C4-2B (cell line): ENCODE measurements around the gene AURKAIP1.
"Not testable (repeated sequence)": the region's sequence is repeated elsewhere in the genome, so short reads cannot be mapped to it uniquely, and the experiment has no call there.

Experiments used
- H3K27ac ChIP-seq: fragments of 450-650 bp; 2 replicates; pipeline ENCODE4 v1.5.1; 2017
- ZFX ChIP-seq: fragments of 450-650 bp; IDR thresholded peaks from 2 replicates; pipeline ENCODE4 v1.6.1; 2017
- TF ChIP-seq, protein P1 (sequence below): fragments of 450-650 bp; conservative IDR thresholded peaks from 2 replicates; pipeline ENCODE4 v1.5.1; 2017; ENCODE audit warnings: mild to moderate bottlenecking

AURKAIP1 gene

DNA sequence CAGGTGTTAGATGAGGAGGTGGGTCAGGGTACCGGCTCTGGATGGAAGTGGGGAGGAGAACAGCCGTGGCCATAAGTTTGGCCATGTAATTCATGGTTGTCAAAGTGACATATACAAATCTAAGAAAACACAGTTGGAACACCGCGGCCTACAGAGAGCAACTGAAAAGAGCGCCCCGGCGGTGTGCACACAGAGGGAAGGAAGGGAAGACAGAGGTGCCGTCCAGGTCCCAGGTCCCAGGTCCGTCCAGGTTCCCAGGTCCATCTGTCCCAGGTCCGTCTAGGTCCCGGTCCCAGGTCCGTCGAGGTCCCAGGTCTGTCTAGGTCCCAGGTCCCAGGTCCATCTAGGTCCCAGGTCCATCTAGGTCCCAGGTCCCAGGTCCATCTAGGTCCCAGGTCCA, 36.6 kb upstream of the AURKAIP1 start:
- no peak overlapping the region for H3K27ac ChIP-seq
- TF ChIP-seq, protein P1, sequence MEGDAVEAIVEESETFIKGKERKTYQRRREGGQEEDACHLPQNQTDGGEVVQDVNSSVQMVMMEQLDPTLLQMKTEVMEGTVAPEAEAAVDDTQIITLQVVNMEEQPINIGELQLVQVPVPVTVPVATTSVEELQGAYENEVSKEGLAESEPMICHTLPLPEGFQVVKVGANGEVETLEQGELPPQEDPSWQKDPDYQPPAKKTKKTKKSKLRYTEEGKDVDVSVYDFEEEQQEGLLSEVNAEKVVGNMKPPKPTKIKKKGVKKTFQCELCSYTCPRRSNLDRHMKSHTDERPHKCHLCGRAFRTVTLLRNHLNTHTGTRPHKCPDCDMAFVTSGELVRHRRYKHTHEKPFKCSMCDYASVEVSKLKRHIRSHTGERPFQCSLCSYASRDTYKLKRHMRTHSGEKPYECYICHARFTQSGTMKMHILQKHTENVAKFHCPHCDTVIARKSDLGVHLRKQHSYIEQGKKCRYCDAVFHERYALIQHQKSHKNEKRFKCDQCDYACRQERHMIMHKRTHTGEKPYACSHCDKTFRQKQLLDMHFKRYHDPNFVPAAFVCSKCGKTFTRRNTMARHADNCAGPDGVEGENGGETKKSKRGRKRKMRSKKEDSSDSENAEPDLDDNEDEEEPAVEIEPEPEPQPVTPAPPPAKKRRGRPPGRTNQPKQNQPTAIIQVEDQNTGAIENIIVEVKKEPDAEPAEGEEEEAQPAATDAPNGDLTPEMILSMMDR: no peak
- TF ChIP-seq ZFX: no peak

DNA sequence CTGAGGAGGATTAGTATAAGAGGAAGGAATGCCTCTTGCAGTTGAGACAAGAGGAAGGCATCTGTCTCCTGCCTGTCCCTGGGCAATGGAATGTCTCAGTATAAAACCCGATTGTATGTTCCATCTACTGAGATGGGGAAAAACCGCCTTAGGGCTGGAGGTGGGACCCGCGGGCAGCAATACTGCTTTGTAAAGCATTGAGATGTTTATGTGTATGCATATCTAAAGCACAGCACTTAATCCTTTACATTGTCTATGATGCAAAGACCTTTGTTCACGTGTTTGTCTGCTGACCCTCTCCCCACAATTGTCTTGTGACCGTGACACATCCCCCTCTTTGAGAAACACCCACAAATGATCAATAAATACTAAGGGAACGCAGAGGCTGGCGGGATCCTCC, 35.2 kb upstream of the AURKAIP1 start:
- not testable (repeated sequence) for H3K27ac ChIP-seq

DNA sequence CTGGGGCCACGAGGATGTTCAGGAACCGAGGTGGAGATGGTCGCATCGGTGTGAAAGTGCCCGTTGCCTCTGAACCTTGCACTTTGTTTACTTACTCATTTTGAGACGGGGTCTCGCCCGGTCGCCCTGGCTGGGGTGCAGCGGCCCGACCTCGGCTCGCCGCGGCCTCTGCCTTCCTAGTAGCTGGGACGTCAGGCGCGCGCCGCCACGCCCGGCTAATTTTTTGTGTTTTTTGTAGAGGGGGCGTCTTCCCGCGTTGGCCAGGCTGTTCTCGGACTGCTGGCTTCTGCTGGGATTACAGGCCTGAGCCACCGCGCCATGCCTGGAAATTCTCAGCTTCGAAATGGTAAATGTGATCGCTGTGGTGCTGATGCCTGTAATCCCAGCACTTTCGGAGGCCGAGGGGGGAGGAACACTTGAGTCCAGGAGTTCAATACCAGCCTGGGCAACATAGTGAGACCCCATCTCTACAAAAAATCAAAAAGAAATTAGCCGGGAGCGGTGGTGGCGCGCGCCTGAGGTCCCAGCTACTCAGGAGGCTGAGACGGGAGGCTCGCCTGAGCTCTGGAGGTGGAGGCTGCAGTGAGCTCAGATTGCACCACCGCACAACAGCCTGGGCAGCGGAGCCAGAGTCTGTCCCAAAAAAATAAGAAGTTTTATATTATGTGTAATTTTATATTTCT, 32.8 kb upstream of the AURKAIP1 start:
- peak overlapping the region; percentile 93 for H3K27ac ChIP-seq
- peak; percentile 49 for TF ChIP-seq ZFX
- TF ChIP-seq, protein P1: no peak

DNA sequence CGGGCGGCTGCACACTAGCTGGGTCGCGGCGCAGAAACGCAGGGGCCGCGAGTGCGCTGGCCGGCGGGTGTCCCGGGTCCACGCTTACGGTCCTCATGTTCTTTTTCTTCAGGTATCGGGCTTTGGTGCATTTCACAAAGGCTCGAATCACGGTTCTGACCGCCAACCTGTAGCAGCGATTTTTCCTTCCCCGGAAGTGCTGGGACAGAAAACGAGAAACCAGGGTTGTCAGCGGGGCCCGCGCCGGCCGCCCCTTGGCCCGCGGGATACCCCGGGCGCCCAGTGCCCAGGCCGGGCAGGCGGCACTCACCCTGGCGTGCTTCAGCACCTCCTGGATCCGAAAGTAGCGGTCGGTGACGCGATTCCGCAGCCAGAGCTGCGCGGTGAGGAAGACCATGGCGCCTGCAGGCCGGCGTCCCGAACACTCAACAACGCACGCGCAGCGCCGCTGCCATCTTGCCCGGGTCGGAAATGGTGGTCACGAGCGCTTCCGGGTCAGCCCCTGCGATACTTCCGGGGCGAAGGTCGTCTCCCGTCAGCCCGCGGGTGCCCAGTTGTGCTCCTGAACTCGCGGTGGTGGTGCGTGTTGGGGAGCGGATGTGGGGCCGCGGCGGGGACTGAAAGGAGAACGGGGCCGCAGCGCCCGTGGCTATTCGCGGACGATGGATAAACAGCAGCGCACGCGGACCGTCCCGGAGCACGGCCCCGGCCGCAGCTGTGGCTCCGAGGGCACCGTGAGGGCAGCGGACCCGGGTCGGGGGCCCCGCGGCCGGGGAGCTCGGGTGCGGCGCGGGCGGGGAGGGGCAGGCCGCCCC, 32.0 kb upstream of the AURKAIP1 start, which contains the start of gene MRPL20:
MRPL20 (minus strand) TSS at position 473 of the 815 bp plus-strand sequence; CDS start at position 397, 76 bp downstream.
- TF ChIP-seq, protein P1: no peak
- TF ChIP-seq ZFX: peak; percentile 76
- H3K27ac ChIP-seq: peak within 1 kb of the TSS; percentile 93

DNA sequence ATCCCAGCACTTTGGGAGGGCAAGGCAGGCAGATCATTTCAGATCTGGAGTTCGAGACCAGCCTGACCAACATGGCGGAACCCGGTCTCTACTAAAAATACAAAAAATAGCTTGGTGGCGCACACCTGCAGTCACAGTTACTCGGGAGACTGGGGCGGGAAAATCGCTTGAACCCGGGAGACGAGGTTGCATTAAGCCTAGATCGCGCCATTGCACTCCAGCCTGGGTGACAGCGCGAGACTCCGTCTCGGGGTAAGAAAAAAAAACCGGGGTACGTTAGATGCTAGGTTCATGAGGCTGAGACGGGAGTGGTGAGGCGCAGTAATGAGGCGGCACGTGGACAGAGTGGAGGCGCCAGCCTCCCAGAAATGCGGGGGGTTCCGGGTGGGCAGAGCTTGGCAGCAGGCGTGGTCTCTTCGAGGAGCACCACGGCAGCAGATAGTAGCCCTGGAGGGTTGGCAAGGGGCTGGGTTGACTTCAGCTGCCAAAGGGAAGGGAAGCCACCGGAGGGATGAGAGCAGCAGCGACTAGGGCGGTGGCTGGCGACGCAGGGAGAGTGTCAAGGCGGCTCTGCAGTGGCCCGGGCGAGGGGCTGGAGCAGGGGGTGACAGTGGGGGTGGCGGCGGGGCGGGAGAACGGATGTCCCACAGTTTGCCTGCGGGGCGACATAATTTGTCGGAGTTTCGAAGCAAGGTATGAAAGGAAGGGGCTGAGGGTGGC, 31.3 kb upstream of the AURKAIP1 start:
- TF ChIP-seq, protein P1: no peak
- no peak for TF ChIP-seq ZFX

DNA sequence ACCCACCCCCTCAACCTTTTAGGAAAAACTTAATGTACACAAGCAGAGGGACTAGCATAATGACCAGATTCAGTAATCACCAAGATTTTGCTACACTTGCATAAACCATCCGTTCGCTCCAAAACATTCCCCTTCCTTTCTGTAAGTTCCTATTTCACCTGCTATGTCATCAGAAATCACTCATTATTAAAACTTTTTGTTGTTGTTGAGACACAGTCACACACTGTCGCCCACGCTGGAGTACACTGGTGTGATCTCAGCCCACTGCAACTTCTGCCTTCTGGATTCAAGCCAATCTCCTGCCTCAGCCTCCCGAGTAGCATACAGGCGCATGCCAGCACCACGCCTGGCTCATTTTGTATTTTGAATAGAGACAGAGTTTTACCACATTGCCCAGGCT, 28.6 kb upstream of the AURKAIP1 start:
- no peak overlapping the region for H3K27ac ChIP-seq
- TF ChIP-seq, protein P1: no peak
- TF ChIP-seq ZFX: no peak

More for the DNA sequence above, 31.3 kb upstream of the AURKAIP1 start:
- peak overlapping the region; percentile 93 for H3K27ac ChIP-seq

DNA sequence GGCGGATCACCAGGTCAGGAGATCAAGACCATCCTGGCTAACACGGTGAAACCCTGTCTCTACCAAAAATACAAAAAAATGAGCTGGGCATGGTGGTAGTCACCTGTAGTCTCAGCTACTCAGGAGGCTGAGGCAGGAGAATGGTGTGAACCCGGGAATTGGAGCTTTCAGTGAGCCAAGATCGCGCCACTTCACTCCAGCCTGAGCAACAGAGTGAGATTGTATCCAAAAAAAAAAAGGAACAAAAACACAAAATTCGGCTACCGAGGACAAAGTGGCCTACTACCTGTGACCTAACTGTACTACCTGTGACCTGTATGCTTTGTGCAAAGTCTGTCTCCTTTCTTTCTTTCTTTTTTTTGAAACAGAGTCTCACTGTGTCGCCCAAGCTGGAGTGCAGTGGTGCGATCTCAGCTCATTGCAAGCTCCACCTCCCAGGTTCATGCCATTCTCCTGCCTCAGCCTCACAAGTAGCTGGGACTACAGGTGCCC, 27.9 kb upstream of the AURKAIP1 start:
- H3K27ac ChIP-seq: not testable (repeated sequence)
